ENCODE measurements around the gene NMT1. TPM values are rescaled to one million over a fixed set of nuclear protein-coding genes. Genes with fewer than 3 reads are reported as not detected.

NMT1 gene
- total RNA-seq, 1 experiment from 2014 or later = 152 TPM

GRCh38 chr17:45117334-45117733 is 56.2 kb downstream of the NMT1 start (continued):
- TF ChIP-seq JUN (CRISPR knock-in tag; IDR thresholded peaks at IDR 0.05) (no peak), ATF2 (CRISPR knock-in tag; IDR thresholded peaks at IDR 0.05; ENCODE audit: borderline replicate concordance, low read depth) (no peak)

GRCh38 chr17:45117848-45118646 is 56.9 kb downstream of the NMT1 start:
- no peak overlapping the region for H3K27ac Mint-ChIP-seq
- DNase-seq (ENCODE audit: low spot score) (no peak), ATAC-seq (no peak)
- CTCF ChIA-PET = interaction anchor here (0.6 to 3.1 kb wide), 7 partner anchors 15 to 207 kb away, joined by 3 to 27 read pairs (median 6); partner anchors contain the start of gene ACBD4
- no peak overlapping the region for H3K4me3 Mint-ChIP-seq
- H3K36me3 Mint-ChIP-seq = no peaks in the 10 kb centered on the region
- no peaks in the 10 kb centered on the region for H3K27me3 Mint-ChIP-seq (ENCODE audit: low read depth)
- no peaks in the 10 kb centered on the region for H3K9me3 Mint-ChIP-seq
- no peak for TF ChIP-seq ZNF671 (CRISPR knock-in tag; IDR thresholded peaks at IDR 0.05)
- no peak for TF ChIP-seq ZNF396 (CRISPR knock-in tag; IDR thresholded peaks at IDR 0.05; ENCODE audit: borderline replicate concordance)
- peaks cover 14% of the 10 kb centered on the region for H3K4me1 Mint-ChIP-seq
- POLR2A ChIA-PET = no interaction called here

GRCh38 chr17:45118691-45119090 is 57.6 kb downstream of the NMT1 start:
- Mint-ChIP-seq H3K36me3 (no peaks in the 10 kb centered on the region), H3K4me3 (no peak overlapping the region), H3K27me3 (ENCODE audit: low read depth) (no peaks in the 10 kb centered on the region), H3K4me1 (peaks cover 14% of the 10 kb centered on the region), H3K27ac (no peak overlapping the region), H3K9me3 (no peaks in the 10 kb centered on the region)
- DNase-seq (ENCODE audit: low spot score) (no peak), ATAC-seq (no peak)
- no peak for TF ChIP-seq SP1 (CRISPR knock-in tag; conservative IDR thresholded peaks at IDR 0.05)
- no peak for TF ChIP-seq ZNF512 (CRISPR knock-in tag; IDR thresholded peaks at IDR 0.05; ENCODE audit: borderline replicate concordance)
- no peak for TF ChIP-seq HMGXB4 (CRISPR knock-in tag; IDR thresholded peaks at IDR 0.05)
- TF ChIP-seq RELA (CRISPR knock-in tag; IDR thresholded peaks at IDR 0.05; ENCODE audit: borderline replicate concordance) = no peak
- no peak for TF ChIP-seq JUN (CRISPR knock-in tag; IDR thresholded peaks at IDR 0.05)
- no peak for TF ChIP-seq MYBL2 (CRISPR knock-in tag; IDR thresholded peaks at IDR 0.05)
- no peak for TF ChIP-seq MAX (CRISPR knock-in tag; IDR thresholded peaks at IDR 0.05)
- no peak for TF ChIP-seq NFE2L1 (CRISPR knock-in tag; IDR thresholded peaks at IDR 0.05)
- TF ChIP-seq ZBTB21 (CRISPR knock-in tag; IDR thresholded peaks at IDR 0.05; ENCODE audit: borderline replicate concordance) = no peak
- no peak for TF ChIP-seq FOXJ3 (CRISPR knock-in tag; IDR thresholded peaks at IDR 0.05; ENCODE audit: borderline replicate concordance)
- TF ChIP-seq ATF2 (CRISPR knock-in tag; IDR thresholded peaks at IDR 0.05; ENCODE audit: borderline replicate concordance, low read depth) = no peak
- no peak for TF ChIP-seq TEAD1 (CRISPR knock-in tag; IDR thresholded peaks at IDR 0.05)
- no peak for TF ChIP-seq ZNF396 (CRISPR knock-in tag; IDR thresholded peaks at IDR 0.05; ENCODE audit: borderline replicate concordance)
- no peak for TF ChIP-seq JAZF1 (CRISPR knock-in tag; IDR thresholded peaks at IDR 0.05)
- TF ChIP-seq HMGA2 (CRISPR knock-in tag; IDR thresholded peaks at IDR 0.05) = no peak
- TF ChIP-seq CREM (CRISPR knock-in tag; IDR thresholded peaks at IDR 0.05) = no peak
- TF ChIP-seq KAT7 (CRISPR knock-in tag; IDR thresholded peaks at IDR 0.05; ENCODE audit: borderline replicate concordance) = no peak
- TF ChIP-seq NR3C1 (CRISPR knock-in tag; conservative IDR thresholded peaks at IDR 0.05; ENCODE audit: low read depth) = no peak
- TF ChIP-seq IRF2 (CRISPR knock-in tag; IDR thresholded peaks at IDR 0.05; ENCODE audit: borderline replicate concordance, low read depth) = no peak
- ChIA-PET CTCF (interaction anchor here (0.7 to 3.1 kb wide), 4 partner anchors 12 to 20 kb away, joined by 3 to 27 read pairs (median 6); partner anchors contain the start of gene ACBD4), POLR2A (no interaction called here)
